Stimulated activated CD4-positive, alpha-beta T cell treated with anti-CD3 and anti-CD28 coated beads, Interleukin-12 subunit alpha, Interleukin-12 subunit beta, amount 100 ng/mL, for 24 hours (primary cell): Measurements from ENCODE around the gene CSRNP3.

ENCODE experiments used
- DNase-seq, 2 experiments: peaks; one replicate each; pipeline ENCODE4 v3.0.0-alpha.2; 2020; ENCODE audit warnings: low read depth in 2 of 2

Gene CSRNP3

GRCh38 chr2:165469417-165469816 is at the start of gene CSRNP3:
CSRNP3 (plus strand) TSS chr2:165469698; CDS start chr2:165595066, 125,368 bp downstream.
- no peak for DNase-seq

- no peak for DNase-seq
These were observed 49.3 kb upstream of the CSRNP3 start for GRCh38 chr2:165420231-165420630.

- no peak for DNase-seq
These were observed 46.4 kb upstream of the CSRNP3 start for GRCh38 chr2:165423081-165423480.

GRCh38 chr2:165425556-165425955 is 43.9 kb upstream of the CSRNP3 start:
- no peak for DNase-seq

- no peak for DNase-seq
These were observed 41.8 kb upstream of the CSRNP3 start for GRCh38 chr2:165427686-165428085.

GRCh38 chr2:165428926-165429325 is 40.6 kb upstream of the CSRNP3 start:
- no peak for DNase-seq

- no peak for DNase-seq
These were observed 38.5 kb upstream of the CSRNP3 start for GRCh38 chr2:165431014-165431413.

GRCh38 chr2:165432234-165432966 is 37.1 kb upstream of the CSRNP3 start:
- no peak for DNase-seq

GRCh38 chr2:165434865-165435496 is 34.5 kb upstream of the CSRNP3 start:
- DNase-seq: no peak

- no peak for DNase-seq
These were observed 33.9 kb upstream of the CSRNP3 start for GRCh38 chr2:165435611-165436010.

- no peak for DNase-seq
These were observed 32.9 kb upstream of the CSRNP3 start for GRCh38 chr2:165436559-165436958.

- no peak for DNase-seq
These were observed 29.1 kb upstream of the CSRNP3 start for GRCh38 chr2:165440367-165440766.

GRCh38 chr2:165443511-165443910 is 26.0 kb upstream of the CSRNP3 start:
- DNase-seq: no peak

- DNase-seq: no peak
These were observed 21.1 kb upstream of the CSRNP3 start for GRCh38 chr2:165448406-165448805.

- DNase-seq: no peak
These were observed 19.3 kb upstream of the CSRNP3 start for GRCh38 chr2:165450156-165450555.

- no peak for DNase-seq
These were observed 17.2 kb upstream of the CSRNP3 start for GRCh38 chr2:165452327-165452726.

GRCh38 chr2:165453561-165454094 is 15.9 kb upstream of the CSRNP3 start:
- DNase-seq: no peak

GRCh38 chr2:165454905-165455304 is 14.6 kb upstream of the CSRNP3 start:
- DNase-seq: no peak

GRCh38 chr2:165456027-165456426 is 13.5 kb upstream of the CSRNP3 start:
- no peak for DNase-seq

- no peak for DNase-seq
These were observed 7.1 kb upstream of the CSRNP3 start for GRCh38 chr2:165462443-165462842.

- no peak for DNase-seq
These were observed 3.1 kb upstream of the CSRNP3 start for GRCh38 chr2:165466386-165466785.

- DNase-seq: no peak
These were observed 1.6 kb upstream of the CSRNP3 start for GRCh38 chr2:165467921-165468320.

GRCh38 chr2:165470361-165470760 is 863 bp downstream of the CSRNP3 start:
- no peak for DNase-seq
